ENCODE data around the gene METTL2B.
"Not testable (repeated sequence)": the region's sequence is repeated elsewhere in the genome, so short reads cannot be mapped to it uniquely, and the experiment has no call there.

DNA sequence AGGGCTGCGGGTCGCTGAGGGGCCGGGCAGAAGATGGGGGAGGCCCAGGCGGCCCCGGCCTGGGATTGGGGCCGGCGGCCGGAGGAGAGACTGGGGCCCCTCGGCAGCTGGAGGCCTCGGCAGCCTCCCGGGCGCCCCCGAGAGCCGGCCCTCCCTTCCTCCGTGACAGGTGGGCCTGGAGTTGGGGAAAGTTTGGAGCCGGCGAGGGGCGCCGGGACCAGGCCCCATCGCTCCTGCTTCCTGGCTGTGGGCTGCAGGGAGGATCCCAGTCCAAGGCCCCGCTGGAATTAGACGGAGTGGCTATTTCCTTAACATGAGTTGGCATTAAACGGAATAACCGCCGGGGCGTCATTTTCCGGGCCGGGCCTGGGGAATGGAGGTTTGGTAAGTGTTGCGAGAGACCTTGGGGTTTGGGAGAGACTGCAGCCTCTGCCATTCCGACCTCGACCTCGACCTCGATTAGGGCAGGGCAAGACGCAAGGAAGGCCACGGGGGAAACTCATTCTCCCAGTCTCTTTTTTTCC lies 55.5 kb downstream of the METTL2B start:
- TF ChIP-seq, protein P1, sequence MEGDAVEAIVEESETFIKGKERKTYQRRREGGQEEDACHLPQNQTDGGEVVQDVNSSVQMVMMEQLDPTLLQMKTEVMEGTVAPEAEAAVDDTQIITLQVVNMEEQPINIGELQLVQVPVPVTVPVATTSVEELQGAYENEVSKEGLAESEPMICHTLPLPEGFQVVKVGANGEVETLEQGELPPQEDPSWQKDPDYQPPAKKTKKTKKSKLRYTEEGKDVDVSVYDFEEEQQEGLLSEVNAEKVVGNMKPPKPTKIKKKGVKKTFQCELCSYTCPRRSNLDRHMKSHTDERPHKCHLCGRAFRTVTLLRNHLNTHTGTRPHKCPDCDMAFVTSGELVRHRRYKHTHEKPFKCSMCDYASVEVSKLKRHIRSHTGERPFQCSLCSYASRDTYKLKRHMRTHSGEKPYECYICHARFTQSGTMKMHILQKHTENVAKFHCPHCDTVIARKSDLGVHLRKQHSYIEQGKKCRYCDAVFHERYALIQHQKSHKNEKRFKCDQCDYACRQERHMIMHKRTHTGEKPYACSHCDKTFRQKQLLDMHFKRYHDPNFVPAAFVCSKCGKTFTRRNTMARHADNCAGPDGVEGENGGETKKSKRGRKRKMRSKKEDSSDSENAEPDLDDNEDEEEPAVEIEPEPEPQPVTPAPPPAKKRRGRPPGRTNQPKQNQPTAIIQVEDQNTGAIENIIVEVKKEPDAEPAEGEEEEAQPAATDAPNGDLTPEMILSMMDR (IDR thresholded peaks at IDR 0.05; ENCODE audit: insufficient read depth, low read length, poor library complexity, severe bottlenecking) = not testable (repeated sequence)
- not testable (repeated sequence) for TF ChIP-seq EZH2phosphoT487 (conservative IDR thresholded peaks at IDR 0.05; ENCODE audit: low read length)
